ENCODE data around the gene CDK2AP2.
"Not testable (repeated sequence)": the region's sequence is repeated elsewhere in the genome, so short reads cannot be mapped to it uniquely, and the experiment has no call there.

The CDK2AP2 gene

GRCh38 chr11:67489203-67489884 is 18.6 kb downstream of the CDK2AP2 start:
- no peak for DNase-seq

GRCh38 chr11:67486481-67487195 is 21.3 kb downstream of the CDK2AP2 start:
- no peak for DNase-seq

GRCh38 chr11:67485873-67486361 is 22.0 kb downstream of the CDK2AP2 start:
- not testable (repeated sequence) for DNase-seq

GRCh38 chr11:67484847-67485311 is 23.1 kb downstream of the CDK2AP2 start:
- no peak for DNase-seq

GRCh38 chr11:67483831-67484665 is 23.9 kb downstream of the CDK2AP2 start:
- no peak for DNase-seq

GRCh38 chr11:67482827-67483798 is 24.8 kb downstream of the CDK2AP2 start, which contains the start of gene AIP:
Gene AIP, plus strand, starts transcription at chr11:67483026. Its CDS starts 133 bp downstream, at chr11:67483159.
- peak; percentile 96 for DNase-seq

- no peak for DNase-seq
Observed at GRCh38 chr11:67482275-67482826, 25.6 kb downstream of the CDK2AP2 start.

- DNase-seq, result not testable (repeated sequence)
Observed at GRCh38 chr11:67477344-67478050, 30.5 kb downstream of the CDK2AP2 start.

- DNase-seq, result not testable (repeated sequence)
Observed at GRCh38 chr11:67476692-67477091, 31.3 kb downstream of the CDK2AP2 start.

- DNase-seq, result no peak
Observed at GRCh38 chr11:67472882-67473281, 35.1 kb downstream of the CDK2AP2 start.

GRCh38 chr11:67470337-67471002 is 37.5 kb downstream of the CDK2AP2 start:
- no peak for DNase-seq

- DNase-seq, result no peak
Observed at GRCh38 chr11:67469508-67469811, 38.5 kb downstream of the CDK2AP2 start.

- peak; percentile 88 for DNase-seq
Observed at GRCh38 chr11:67468759-67469507, 39.0 kb downstream of the CDK2AP2 start, which contains the start of gene TMEM134. Gene TMEM134, minus strand, starts transcription at chr11:67469251. Its CDS starts 59 bp downstream, at chr11:67469192.

- DNase-seq, result no peak
Observed at GRCh38 chr11:67468456-67468758, 39.6 kb downstream of the CDK2AP2 start.

- no peak for DNase-seq
Observed at GRCh38 chr11:67468056-67468455, 39.9 kb downstream of the CDK2AP2 start.

GRCh38 chr11:67466962-67467771 is 40.8 kb downstream of the CDK2AP2 start:
- no peak for DNase-seq

- no peak for DNase-seq
Observed at GRCh38 chr11:67466367-67466766, 41.6 kb downstream of the CDK2AP2 start.

- not testable (repeated sequence) for DNase-seq
Observed at GRCh38 chr11:67465530-67465929, 42.4 kb downstream of the CDK2AP2 start.

GRCh38 chr11:67465189-67465510 is 42.8 kb downstream of the CDK2AP2 start:
- no peak for DNase-seq
